RWPE1 (cell line): ENCODE data around the gene SLCO1B3.

ENCODE experiments used
- CTCF ChIA-PET: fragments of 350-600 bp; sonication (Branson Sonifier 250); formaldehyde crosslinking; extraction: SDS; loops from one replicate; lab custom pipeline; 2021; lab: Yijun Ruan, JAX
- POLR2A ChIA-PET: fragments of 400-600 bp; formaldehyde crosslinking; extraction: SDS; loops from one replicate; lab custom pipeline; 2020; ENCODE audit warnings: antibody characterized with exemption; ENCODE audit not compliant: low non-redundant PET; lab: Yijun Ruan, JAX
- DNase-seq: peaks from one replicate; pipeline ENCODE4 v3.0.0; 2012; ENCODE audit warnings: low spot score
- H3K27ac ChIP-seq: fragments of 450-650 bp; 2 replicates; pipeline ENCODE4 v1.5.1; 2017
- CTCF ChIP-seq: fragments of 450-650 bp; conservative IDR thresholded peaks from 2 replicates; pipeline ENCODE4 v1.5.1; 2017; ENCODE audit warnings: low read depth, mild to moderate bottlenecking

The SLCO1B3 gene

GRCh38 chr12:20800160-20800559 is 10.3 kb upstream of the SLCO1B3 start:
- no peak overlapping the region for H3K27ac ChIP-seq
- TF ChIP-seq CTCF: no peak
- ChIA-PET CTCF (interaction anchor here (0.6 kb wide), 1 partner anchor 901 kb away, joined by 3 read pairs; no protein-coding TSS in a partner anchor), POLR2A (no interaction called here)
- no peak for DNase-seq

- TF ChIP-seq CTCF: no peak
- H3K27ac ChIP-seq: no peak overlapping the region
- ChIA-PET CTCF (no interaction called here), POLR2A (no interaction called here)
- DNase-seq: no peak
Observed at GRCh38 chr12:20801035-20801434, 9.5 kb upstream of the SLCO1B3 start.

- ChIA-PET POLR2A (no interaction called here), CTCF (no interaction called here)
- H3K27ac ChIP-seq: no peak overlapping the region
- TF ChIP-seq CTCF: no peak
- DNase-seq: no peak
Observed at GRCh38 chr12:20805921-20806320, 4.6 kb upstream of the SLCO1B3 start.

- POLR2A ChIA-PET: no interaction called here
- no peak overlapping the region for H3K27ac ChIP-seq
- DNase-seq: no peak
- no peak for TF ChIP-seq CTCF
- CTCF ChIA-PET: no interaction called here
Observed at GRCh38 chr12:20807192-20808080, 3.1 kb upstream of the SLCO1B3 start.

GRCh38 chr12:20808521-20808920 is 2.0 kb upstream of the SLCO1B3 start:
- no peak for DNase-seq
- CTCF ChIA-PET: no interaction called here

GRCh38 chr12:20815574-20815973 is 5.1 kb downstream of the SLCO1B3 start:
- H3K27ac ChIP-seq: no peak overlapping the region
- POLR2A ChIA-PET: no interaction called here
- DNase-seq: no peak
- CTCF ChIA-PET: interaction anchor here (0.6 kb wide), 1 partner anchor 132 kb away, joined by 3 read pairs; no protein-coding TSS in a partner anchor
- no peak for TF ChIP-seq CTCF

More at GRCh38 chr12:20808521-20808920, 2.0 kb upstream of the SLCO1B3 start:
- H3K27ac ChIP-seq: no peak overlapping the region
- POLR2A ChIA-PET: no interaction called here
- no peak for TF ChIP-seq CTCF
